ENCODE data around the gene SLC7A10.
A peak's percentile ranks its signal among the peaks of the same experiment; 100 is the strongest.
"Not testable (repeated sequence)": the region's sequence is repeated elsewhere in the genome, so short reads cannot be mapped to it uniquely, and the experiment has no call there.

Gene SLC7A10

DNA sequence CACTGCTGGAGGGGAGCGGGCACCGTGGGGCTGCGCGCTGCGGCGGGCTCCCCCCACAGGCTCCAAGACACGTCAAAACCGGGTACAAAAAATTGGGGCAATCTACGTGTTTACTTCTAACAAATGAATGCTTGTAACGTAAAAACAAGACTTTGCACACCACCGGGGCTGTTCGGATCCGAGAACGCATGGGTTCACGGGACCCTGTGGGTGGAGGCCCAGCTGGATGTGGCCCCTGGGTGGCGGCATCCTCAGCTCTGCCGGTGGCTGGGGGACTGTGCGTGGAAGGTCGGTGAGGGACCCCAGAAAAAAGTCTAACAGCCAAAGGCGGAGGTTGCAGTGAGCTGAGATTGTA lies 10.3 kb upstream of the SLC7A10 start:
- no peak for DNase-seq

DNA sequence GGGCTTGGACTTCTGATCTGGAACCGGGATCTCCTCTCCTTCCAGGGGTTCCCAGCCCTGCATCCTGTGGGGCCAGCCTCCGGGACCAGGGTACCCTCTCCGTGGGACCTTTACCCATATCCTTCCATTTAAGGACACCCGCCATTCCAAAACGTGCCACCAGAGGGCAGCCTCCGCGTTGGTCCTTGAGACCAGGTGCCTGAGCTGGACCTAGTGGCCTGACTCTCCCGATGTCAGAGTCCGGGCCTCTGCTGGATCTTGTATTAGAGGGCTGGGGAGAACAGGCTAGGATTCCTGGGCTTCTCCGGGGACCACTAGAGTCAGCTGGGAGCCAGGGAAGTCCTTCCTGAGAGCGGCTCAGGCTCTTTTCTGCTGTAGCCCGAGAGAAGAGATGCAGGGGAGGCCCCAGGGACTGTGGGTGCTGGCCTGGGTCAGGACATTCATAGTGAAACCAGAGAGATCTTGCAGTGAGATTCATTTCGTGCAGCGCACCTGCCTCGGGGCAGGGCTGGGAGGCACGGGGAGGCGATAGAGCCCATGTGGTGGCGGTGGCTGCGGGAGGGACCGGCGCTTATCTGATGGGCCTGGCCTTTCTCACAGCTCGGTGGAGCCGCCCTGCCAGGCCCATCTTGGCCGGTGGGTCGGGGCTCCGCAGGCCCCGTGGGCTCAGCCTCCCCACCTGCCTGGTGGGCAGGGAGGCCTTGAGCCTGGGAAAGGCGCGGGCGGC lies 9.8 kb upstream of the SLC7A10 start:
- DNase-seq: peak; percentile 76

DNA sequence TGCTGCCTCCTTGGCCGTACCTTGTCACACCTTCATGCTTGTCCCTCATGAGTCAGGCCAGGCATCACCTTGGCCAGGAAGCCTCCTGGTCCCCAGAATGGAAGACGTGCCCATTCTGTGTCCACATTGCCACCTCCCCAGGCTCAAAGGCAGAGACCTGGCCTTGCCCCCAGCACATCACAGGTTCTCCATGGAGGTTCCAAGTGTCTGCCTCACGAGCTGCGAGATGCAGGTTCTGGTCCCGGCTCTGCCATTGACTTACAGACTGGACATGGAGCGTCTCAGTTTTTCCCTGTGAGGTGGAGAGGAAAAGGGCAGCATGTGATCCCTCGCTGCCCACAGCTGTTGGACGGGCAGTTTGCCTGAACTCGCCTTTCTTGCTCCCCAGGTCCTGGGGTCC lies 9.1 kb upstream of the SLC7A10 start:
- no peak for DNase-seq

DNA sequence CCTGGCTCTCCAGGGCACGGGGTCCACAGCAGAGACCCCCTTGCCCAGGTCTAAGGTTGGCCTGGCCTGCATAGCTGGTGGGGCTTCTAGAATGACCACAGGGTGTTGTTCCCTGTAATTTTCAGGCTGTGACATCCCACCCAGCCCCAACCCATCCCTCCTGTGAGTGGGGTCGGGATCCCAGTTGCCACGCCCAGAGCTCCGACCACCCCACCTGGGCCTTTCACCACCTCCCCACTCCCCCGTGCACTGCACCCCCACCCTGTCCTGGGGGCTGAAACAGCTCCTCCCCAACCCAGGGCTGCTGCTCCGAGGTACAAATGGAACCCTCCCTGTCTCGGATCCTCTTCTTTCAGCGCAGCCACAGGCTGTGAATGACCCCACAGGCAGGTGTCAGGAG lies 8.4 kb upstream of the SLC7A10 start:
- DNase-seq: no peak

DNA sequence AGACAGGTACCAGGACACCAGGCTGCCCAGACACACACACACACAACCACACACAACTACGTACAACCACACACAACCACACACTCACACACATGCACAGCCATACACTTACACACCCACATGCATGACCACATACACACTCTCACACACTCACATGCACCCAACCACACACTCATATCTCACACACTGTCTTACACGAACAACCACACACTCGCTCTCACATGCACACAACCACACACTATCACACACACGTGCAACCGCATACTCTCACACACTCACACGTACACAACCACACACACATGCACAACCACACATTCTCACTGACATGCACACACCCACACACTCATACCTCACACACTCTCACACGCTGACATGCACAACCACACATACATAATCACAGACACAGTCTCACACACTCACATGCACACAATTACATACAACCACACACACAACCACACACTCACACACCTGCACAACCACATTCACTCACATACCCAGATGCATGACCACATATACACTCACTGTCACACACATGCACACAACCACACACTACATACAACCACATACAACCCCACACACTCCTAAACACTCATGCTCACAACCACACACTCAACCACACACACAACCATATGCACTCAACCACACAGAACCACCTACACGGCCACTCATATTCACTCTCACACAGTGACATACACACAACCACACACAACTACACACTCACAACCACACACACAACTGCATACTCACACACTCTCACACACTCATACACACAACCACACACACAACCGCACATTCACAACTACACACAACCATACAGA lies 7.6 kb upstream of the SLC7A10 start:
- no peak for DNase-seq

DNA sequence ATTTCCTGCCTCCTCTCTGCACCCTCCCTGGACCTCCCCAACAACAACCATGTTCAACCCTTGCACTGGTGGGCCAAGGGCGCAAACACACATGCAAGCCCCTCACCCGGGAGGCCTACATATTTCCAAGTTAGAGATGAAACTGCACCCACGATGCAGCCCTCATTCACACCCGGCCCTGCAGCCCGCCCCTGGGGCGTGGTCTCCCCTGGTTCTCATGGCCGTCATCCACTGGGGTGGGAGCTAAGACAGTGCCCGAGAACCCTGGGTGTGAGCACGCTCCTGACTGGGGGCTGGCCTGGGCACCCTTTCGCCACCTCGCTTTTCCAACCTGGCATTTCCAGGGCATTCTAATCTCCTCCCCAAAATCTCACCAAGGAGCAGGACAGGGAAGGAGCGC lies 7.0 kb upstream of the SLC7A10 start:
- DNase-seq: no peak

DNA sequence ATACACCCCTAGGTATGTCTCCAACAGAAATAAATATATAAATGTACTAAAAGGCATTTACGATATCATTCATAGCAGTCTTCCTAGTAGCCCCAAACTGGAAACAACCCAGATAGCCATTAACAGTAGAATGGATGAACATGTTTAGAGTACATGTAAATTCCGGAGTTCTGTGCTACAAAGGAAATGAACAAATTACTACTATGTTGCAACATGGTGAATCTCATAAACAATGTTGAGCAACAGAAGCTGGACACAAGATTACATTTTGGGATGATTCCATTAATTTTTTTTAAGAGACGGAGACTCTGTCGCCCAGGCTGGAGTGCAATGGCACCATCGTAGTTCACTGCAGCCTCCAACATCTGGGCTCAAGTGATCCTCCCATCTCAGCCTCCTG lies 5.9 kb upstream of the SLC7A10 start:
- no peak for DNase-seq

DNA sequence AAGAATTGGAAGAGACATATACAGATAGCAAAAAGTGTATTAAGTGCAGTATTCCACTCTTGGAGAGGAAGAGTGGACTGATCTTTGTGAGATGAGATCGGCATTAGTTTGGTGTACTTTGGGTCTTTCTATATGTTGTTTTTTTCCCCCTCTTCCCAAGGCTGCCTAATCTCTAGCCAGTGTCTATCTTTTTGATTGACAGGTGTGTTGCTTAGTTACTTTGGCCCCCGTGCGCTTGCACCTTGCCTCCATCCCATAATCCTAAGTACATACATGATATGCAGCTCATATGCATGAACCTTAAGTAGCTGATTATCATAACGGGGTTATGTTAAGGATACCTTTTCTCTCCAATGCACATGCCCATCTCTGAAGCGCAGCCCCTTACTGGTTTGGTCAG lies 4.3 kb upstream of the SLC7A10 start:
- DNase-seq: no peak

DNA sequence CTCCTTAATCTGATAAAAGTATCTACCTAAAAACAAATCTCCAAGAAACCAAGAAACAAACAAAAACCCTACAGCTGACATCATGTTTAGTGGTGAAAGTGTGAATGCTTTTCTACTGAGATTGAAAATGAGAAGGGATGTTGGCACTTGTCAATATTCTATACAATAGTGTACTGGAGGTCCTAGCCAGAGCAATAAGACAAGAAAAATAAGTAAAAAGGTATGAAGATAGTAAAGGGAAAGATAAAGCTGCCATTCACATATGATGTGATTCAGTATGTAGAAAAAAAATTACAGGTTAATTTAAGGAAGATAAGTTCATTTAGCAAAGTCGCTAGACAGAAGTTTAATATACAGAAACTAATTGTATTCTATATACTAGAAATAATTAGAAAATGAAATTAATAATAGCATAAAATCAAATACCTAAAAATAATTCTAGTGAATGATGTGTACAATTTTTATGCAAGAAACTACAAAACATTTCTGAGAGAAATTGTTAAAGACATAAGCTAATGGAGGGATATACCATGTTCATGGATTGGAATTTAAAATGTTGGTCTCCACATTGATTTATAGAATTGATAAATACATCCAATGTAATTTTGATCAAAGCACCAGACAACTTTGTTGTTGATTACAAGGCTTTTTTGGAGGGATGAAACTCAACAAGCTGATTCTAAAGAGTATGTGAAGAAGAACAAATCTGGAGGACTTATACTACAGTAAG lies 2.4 kb upstream of the SLC7A10 start:
- DNase-seq: no peak

DNA sequence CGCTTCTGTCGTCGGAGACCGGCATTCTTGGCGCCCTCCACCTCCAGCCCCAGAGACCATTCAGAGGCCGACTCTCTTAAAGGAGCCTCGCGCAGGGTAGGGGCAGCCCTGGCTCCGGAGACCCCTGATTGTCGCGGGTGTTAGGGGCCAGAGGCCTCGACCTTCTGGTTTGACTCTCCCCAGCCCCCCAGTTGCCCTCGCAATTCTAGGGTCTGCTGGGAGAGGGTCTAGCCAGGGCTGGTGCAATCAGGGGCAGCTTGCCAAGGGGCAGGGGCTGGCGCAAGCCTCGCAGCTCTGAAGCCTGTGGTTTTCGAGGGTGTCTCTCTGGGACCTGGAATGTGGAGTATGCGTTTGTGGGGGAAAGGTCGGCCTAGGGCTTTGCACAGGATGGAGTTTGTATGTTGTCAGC lies 1.6 kb upstream of the SLC7A10 start:
- DNase-seq: no peak

DNA sequence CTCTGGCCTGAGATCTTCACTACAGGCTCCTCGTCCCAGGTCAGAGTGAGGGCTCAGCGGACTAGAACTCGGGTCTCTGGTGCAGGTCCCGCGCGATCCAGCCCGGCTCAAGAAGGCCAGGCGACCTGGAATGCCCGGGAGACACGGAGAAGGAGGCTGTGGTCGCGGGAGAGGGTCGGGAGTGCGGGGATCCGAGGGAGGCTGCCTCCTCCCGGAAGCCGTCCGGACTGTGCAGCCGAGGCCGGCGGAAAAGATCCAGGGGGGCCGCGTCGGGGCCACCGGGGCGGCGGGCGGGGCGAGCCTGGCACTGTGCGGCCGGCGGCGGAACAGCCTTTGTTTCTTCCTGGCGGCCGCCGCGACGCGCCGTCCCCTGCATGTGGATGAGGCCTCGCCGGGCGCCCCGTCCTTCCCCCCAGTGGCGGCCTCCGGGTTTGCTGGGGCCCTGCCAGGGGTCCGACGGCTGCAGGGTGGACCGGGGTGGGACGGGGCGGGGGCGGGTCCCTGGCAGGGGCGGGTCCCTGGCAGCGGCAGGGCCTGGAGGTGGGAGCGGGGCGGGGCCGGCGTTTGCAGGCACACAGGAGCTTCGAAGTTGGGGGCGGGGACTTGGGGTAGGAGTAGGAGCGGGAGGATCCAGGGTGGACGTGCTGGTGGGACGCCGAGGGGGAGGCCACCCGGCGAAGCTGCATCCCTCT lies 1.0 kb upstream of the SLC7A10 start:
- no peak for DNase-seq

DNA sequence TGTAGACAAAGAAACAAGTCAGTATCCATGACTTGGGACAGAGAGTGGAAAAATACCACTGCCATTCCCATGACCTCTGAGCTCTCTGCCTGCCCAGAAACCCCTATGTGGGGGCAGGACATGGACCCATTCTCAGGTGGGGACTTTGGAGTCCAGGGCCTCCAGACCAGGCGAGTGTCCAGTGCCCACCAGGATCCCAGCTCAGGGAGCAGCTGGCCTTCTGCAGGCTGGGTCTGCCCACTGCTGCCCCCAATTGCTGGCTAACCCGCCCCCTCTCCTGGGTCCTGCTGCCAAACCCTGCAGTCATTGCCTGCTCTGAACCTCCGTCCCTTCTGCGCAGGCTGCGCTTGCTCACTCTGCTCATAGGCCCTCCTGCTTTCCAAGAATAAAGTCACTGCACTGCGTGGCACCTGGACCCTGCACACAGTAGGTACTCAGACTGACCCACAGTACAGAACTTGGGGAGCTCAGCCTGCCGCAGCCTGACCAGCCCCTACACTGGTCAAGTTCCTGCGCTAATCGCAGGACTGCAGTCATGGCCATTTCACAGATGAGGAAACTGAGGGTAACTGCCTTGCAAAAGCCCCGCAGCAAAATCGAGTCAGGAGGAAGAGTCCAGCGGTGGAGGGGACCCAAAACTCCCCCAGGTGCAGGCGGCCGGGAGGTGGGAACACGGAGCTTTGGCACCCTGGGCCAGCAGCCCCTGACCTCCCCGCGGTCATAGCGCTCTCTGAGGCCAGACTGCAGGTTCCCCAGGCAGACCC lies 774 bp downstream of the SLC7A10 start:
- no peak for DNase-seq

DNA sequence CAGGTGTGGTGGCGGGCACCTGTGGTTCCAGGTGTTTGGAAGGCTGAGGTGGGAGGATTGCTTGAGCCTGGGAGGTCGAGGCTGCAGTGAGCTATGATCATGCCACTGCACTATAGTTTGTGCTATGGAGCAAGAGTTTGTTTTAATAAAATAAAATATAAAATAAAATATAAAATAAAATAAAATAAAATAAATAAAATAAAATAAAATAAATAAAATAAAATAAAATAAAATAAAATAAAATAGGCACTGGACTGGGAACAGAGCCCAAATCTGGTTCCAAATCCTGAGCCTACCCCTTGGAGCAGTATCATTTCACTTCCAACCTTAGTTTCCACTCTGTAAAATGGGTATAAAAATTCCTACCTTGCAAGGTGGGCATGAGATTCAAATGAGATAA lies 3.4 kb downstream of the SLC7A10 start:
- DNase-seq: not testable (repeated sequence)

DNA sequence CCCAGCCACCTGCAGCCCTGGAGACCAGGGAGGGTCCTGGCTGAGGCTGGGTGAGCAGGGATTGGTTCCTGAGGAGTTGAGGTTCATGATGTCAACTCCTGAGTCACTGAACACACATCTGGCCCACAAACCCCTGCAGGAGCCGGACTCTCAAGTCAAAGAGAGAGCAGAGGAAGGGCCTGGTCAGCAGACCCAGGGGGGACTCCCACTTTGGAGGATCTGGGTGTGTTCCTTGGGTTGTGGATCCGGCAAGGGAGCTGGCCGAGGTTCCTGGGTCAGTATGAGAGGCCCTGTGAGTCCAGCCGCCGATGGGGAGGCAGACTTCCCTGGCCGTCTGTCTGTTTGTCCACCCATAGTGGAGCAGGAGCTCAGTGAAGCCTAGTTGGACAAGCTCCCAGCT lies 4.0 kb downstream of the SLC7A10 start:
- no peak for DNase-seq

DNA sequence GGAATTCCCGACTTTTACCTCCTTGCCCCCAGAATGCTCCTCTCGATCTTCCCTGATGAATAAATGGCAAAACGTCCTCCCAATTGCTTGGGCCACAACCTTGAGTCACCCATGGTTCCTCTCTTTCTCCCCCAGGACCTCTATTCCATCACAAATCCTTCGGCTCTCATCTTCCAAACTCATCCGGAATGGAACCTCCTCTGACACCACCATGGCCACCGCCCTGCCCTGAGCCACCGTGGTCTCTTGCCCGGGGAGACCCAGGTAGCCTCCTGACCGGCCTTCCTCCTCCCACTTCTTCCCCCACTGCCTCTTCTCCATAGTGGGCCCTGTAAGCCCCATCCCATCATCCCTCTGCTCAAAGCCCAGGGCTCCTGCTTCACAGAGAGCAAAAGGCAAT lies 4.9 kb downstream of the SLC7A10 start:
- DNase-seq: no peak

DNA sequence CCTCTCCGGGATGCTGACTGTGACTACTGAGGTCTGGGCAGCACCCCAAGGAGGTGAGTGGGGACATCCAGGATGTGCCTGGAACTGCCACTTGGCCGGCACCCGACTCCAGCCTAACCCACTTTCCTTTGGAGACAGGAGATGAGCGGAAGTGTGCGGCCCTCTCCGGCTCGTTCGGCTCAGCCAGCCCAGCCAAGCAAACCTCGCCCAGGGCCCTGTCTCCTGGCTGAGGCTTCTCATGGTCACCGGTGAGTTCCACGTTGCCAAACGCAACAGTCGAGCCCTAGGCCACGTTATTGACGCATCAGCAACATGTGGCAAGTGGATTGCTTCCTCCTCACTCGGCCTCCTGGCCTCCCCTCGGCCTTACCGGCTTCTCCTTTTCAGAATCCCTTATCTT lies 5.5 kb downstream of the SLC7A10 start:
- DNase-seq: no peak

DNA sequence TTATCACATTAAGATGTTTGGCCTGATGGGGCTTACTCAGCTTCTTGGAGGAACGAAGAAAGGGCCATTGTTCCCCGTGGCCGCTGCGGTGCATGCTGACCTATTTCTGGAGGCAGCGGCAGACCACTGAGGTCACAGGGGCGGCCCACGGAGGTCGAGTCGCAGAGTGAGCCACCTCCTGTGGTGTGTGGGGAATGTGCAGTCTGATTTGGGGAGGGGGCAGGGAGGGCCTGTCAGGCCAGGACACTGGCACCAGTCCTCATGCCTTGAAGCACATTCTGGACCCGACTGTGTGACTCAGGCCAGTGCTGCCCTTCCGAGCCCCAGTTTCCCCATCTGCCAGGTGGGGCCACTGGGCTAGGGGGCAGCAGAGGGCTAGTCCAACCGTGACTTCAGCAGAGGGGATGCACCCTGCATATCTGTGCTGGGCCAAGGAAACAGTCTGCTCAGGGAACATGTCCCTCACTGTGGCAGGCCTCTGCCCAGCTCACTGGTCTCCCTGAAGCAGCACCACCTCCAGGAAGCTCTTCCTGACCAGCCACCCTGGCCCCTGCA lies 6.3 kb downstream of the SLC7A10 start:
- DNase-seq: no peak

DNA sequence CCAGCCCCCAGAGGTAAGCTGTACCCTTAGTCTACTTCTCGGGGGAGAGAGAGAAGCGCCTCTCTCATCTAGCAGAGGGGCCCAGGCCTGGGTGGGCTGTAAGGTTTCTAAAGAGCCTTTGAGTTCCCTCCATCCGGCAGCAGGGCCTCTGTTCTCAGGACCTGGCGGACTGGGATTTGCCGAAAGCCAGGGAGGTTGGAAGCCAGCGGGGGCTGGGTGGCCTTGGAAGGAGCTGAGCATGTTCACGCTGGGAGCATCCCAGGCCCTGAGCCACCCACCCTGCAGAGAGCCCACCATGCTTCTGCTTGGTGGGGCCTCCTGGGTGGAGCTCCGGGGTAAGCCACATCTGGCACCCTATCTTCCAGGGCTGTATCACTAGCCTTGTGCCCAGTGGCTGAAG lies 7.8 kb downstream of the SLC7A10 start:
- no peak for DNase-seq

DNA sequence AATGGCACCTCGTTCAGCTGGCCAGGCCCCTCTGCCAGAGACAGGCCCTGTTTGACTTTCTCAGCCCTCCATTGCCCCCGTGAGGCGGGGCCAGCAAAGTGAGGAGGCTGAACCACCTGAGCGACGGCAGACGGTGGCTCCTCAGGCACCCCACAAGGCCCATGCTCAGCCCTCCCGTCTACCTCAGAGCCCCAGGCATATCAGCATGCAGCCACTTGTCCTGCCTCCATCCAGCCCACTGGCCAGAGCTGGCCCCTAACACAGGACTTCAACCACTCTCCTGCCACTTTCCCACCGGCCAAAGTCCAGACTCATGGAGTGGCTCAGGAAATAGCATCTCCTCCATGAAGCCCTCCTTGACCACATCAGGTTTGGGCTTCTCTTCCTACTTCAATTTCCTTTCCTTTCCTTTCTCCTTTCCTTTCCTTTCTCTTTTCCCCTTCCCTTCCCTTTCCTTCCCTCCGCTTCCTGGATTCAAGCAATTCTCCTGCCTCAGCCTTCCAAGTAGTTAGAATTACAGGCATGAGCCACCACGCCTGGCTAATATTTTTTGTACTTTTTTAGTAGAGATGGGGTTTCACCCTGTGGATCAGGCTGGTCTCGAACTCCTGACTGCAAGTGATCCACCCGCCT lies 9.3 kb downstream of the SLC7A10 start:
- no peak for DNase-seq

DNA sequence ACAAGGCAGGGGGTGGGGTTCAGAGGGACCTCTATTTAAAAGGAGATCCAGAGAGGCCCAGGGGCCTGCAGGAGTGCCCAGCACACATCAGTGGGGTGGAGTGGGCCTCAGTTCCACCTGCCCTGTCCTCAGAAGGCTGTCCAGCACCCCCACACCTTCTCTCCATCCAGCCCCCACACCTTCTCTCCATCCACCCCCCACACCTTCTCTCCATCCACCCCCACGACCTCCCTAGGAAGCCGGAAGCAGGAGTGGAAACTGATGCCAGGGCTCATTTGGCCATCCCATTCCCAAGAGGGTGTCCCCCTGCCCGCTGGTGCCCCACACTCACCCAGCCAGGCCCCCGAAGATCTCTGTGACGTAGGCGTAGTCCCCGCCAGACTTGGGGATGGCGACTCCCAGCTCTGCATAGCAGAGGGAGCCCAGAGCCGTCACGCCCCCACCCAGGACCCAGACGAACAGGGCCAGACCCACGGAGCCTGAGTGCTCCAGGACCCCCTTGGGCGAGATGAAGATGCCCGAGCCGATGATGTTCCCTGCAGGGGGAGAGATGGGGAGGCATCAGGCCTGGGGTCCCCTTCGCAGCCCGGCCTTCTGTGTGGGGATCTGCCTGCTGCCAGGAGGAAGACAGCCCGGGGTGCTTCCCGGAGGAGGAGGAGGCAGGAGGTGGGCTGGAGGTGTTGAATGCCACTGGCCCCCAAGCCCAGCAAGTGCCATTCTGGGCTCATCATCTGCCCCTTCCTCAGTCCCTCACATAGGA lies 10.0 kb downstream of the SLC7A10 start:
- no peak for DNase-seq

DNA sequence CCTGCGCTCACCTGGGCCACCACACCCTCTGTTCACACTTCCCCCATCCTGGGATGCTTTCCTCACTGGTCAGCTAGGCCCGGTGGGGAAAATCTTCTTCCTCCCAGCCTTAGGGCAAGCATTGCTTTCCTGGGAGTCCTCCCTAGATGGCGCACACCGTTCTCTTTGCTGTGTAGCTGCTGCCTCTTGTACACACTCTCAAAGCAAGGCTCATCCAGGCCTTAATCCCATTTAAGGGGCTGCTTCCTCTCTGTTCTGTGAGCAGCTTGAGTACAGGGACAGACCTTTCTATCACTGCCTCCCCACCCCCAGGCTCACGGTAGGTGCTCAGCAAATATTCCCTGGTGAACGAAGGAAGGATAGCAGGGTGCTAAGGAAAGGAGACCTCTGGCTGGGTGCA lies 11.1 kb downstream of the SLC7A10 start:
- DNase-seq: no peak

Measured in activated naive CD4-positive, alpha-beta T cell treated with anti-CD3 and anti-CD28 coated beads, Interleukin-2, amount 50 U/mL, for 16 hours (primary cell).